SU-DHL-6 (cell line): ENCODE data around the gene KRT222.

ENCODE experiments used
- EZH2phosphoT487 ChIP-seq: fragments of 200-600 bp; sonication (generic), shearing (Covaris generic); conservative IDR thresholded peaks from 2 replicates; pipeline ENCODE4 v1.6.1; 2018; ENCODE audit warnings: mild to moderate bottlenecking, antibody characterized with exemption, low read length, moderate library complexity, mixed read lengths
- TF ChIP-seq, protein P1 (sequence below): fragments of 200-600 bp; sonication (generic); IDR thresholded peaks from one replicate; pipeline ENCODE4 v1.5.1; 2017; ENCODE audit warnings: antibody characterized with exemption, mild to moderate bottlenecking, low read length, moderate library complexity; ENCODE audit not compliant: insufficient read depth, poor library complexity, severe bottlenecking

DNA sequence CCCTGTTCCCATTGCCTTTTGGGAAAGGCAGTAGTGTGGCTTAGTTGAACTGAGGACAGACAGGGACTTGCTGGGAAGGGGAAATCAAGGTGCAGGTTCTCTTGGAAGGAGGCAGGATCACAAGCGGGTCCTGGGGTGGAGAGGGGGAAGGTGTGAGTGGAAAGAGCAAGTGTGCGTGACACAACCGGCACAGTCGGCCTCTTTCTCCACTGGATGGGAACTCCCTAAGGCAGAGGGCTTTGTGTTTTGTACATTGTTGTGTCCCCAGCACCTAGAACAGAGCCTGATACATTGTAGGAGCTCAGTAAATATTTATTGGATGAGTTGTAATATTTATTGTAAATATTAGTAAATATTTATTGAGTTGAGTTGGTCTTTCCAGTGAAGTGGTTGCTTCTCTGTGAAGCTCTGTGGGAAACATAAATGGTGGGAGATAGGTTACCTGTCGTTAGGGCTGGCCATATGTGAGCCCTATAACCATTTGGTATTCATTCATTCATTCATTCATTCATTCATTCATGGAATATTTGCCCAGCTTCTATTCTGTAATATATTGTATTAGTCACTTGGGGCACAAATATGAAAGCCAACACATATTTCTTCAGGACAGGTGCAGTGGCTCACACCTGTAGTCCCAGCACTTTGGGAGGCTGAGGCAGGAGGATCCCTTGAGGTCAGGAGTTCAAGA, 51.4 kb downstream of the KRT222 start:
- TF ChIP-seq, protein P1, sequence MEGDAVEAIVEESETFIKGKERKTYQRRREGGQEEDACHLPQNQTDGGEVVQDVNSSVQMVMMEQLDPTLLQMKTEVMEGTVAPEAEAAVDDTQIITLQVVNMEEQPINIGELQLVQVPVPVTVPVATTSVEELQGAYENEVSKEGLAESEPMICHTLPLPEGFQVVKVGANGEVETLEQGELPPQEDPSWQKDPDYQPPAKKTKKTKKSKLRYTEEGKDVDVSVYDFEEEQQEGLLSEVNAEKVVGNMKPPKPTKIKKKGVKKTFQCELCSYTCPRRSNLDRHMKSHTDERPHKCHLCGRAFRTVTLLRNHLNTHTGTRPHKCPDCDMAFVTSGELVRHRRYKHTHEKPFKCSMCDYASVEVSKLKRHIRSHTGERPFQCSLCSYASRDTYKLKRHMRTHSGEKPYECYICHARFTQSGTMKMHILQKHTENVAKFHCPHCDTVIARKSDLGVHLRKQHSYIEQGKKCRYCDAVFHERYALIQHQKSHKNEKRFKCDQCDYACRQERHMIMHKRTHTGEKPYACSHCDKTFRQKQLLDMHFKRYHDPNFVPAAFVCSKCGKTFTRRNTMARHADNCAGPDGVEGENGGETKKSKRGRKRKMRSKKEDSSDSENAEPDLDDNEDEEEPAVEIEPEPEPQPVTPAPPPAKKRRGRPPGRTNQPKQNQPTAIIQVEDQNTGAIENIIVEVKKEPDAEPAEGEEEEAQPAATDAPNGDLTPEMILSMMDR = no peak
- TF ChIP-seq EZH2phosphoT487 = no peak
